ENCODE measurements around the gene RAMACL.
"Not testable (repeated sequence)": the region's sequence is repeated elsewhere in the genome, so short reads cannot be mapped to it uniquely, and the experiment has no call there.

RAMACL gene

DNA sequence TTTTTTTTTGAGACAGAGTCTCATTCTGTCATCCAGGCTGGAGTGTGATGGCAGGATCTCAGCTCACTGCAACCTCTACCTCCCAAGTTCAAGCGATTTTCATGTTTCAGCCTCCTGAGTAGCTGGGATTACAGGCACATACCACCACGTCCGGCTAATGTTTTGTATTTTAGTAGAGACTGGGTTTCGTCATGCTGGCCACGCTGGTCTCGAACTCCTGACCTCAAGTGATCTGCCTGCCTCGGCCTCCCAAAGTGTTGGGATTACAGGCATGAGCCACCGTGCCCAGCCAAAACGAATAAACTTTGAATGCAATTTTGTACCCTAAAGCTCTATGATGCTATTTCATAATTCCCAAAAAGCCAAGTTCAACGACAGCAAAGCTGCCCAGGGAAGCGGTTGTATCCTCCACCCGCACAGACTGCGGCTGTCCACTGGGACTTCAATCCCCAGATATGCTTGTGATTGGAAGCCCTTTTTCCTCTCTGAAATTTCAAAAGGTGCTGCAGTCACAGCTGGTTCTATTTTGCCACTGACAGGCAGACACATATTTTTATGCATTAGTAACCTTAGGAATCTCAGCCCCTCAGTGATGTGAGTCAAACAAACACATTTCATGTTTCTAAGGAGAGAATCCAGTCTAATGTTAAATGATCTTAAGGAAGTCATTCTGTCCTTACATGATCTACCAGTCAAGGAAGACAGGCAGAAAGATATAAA, 8.7 kb upstream of the RAMACL start:
- no peak for DNase-seq

DNA sequence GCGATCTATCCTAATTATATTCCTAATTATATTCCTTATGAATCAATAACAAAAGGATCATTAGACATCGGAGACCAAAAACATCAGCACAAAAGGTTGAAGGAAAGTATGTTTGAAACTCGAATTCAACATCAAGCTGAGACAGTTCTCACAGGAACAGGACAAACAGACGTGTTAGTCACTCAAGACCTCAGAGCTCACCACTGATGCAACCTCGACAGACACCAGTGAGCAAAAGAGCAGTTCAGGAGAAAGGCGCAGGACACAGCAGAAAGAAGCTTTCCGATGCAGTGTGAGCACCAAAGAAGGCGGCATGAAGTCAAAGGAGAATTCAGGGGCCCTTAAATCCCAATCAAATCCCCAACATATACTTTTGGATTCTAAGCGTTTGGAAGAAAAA, 6.3 kb upstream of the RAMACL start:
- DNase-seq = no peak

- no peak for DNase-seq
Observed at GRCh38 chr6:166591961-166592520, 5.6 kb upstream of the RAMACL start.

DNA sequence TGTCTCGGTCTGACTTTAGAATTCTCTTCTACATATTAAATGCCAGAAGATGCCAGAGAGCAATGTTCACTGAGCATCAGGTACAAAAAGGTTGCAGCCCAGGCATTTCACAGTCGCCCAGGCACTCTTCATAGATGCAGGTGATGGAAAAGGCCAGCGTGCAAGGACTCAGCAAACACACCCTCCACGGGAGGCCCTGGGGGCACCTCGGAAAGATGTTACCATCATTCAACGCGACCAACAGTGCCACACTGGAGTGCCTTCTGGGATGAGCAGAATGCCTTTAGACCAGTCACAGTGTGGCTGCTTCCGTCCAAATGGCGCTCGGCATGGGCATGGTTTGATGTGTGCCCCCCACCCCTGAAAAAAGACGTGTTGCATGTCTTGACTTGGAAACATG, 4.5 kb upstream of the RAMACL start:
- no peak for DNase-seq

DNA sequence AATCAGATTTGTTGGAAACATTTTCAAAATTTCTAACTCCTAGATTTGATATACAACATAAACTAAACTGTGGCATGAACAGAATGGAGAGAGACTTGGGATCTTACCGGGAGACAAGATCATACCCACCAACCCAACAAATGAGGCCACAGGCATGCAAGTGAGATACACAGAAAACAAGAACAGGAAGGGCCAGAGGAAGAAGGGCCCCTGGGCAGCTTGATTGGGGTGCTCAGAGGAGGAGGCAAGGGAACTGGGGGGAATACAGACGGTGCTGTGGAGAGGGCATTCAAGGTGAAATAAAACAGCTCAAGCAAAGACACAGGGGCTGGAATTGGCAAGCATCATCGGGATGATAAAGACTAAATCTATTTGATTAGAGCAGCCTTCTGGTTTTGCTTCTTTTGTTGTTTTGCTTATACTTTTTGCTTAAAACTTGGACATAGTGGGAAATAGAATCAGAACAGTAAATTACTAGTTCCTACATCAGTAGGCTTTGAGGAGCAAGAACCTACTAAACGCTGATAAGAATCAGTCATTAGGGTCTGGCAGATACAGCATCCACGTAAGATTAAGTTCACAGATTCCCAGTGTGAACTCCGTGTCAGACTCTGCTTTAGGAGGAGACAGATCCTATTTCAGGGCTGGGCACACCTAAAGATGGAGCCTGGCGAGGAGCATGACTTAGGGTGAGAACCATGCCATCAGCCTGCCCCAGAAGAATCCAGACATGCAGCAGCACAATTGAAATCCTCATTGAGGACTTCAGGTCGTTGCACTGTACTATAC, 3.5 kb upstream of the RAMACL start:
- DNase-seq = no peak

GRCh38 chr6:166589337-166589731, 2.9 kb upstream of the RAMACL start:
- no peak for DNase-seq

DNA sequence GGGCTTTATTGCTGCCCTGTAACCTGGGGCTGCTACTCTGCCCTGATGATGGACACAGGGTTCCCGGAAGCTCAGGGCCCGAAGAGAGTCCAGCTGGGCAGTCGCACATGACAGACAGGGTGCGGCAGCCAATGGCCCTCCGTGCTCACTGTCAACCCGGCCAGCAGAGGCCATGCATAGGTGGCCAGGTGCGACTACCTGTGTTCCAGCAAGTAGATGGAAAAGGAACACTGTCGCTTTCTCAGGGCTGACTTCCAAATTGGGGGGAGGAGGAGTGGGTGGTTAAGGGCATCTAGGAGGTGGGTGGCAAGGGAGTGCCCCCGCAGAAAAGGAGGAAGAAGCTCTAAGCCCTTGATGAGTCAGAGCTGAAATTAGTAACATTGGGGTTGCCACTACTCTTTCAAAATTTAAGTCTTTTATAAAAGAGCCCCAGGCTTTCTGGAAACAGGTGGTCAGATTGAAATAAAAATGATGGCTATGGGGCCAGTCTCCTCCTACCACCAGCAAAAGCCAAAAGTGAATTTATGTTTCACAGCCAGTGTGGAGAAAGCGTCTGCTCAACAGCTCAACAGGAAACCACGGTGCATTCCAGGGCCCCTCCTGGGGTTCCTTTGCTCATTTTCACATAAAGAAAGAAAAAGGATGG, 2.3 kb upstream of the RAMACL start:
- no peak for DNase-seq

DNA sequence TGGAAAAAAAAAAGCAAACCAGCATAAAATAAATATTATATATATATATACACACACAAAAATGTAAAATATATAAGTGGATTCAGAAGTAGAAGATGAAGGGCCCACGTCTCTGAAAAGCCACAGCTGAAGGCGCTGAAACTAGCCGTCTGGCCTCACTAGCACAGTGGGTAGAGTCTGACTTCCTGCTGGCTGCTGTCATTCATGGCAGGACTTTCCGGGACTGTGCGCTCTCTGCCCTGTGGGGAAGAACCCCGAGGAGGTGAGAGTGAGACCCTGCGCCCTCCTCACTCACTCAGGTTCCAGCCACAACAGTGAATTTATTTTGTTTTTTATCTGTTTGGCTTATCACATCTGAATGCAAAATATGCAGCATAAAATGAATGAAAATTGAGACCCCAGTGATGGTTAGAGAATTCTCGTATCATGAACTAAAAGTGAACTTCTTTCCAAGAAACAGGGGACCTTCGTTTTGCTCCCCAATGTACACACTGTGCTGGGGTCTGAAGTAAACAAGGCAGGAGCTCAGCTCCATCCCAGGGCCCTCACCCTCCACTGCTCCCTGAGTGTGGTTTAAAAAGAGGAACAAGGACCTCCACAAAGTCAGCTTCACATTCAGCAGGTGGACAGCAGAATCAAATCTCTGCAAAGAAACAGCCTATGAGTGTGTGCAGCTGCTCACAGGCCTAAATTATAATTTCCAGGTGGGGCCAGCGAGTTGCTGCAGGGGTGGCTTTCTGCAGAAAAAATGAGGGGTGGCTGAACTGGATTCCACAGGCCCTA, 1.3 kb upstream of the RAMACL start:
- DNase-seq = no peak

GRCh38 chr6:166584853-166585429, 1.5 kb downstream of the RAMACL start:
- no peak for DNase-seq

DNA sequence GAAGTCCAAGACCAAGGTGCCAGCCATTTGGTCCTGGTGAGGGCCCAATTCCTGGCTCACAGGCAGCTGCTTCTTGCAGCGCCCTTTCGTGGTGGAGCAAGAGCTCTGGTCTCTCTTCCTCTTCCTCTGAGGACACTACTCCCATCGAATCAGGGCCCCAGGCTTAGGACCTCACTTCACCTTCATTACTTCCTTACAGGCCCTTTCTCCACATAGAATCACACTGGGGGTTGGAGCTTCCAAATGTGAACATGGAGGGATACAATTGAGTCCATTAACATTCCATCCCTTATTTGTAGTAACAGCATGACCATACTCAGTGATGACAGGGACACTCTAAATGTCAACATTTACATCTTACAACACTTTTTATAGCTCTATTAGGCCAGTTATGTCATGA, 2.3 kb downstream of the RAMACL start:
- DNase-seq = no peak

DNA sequence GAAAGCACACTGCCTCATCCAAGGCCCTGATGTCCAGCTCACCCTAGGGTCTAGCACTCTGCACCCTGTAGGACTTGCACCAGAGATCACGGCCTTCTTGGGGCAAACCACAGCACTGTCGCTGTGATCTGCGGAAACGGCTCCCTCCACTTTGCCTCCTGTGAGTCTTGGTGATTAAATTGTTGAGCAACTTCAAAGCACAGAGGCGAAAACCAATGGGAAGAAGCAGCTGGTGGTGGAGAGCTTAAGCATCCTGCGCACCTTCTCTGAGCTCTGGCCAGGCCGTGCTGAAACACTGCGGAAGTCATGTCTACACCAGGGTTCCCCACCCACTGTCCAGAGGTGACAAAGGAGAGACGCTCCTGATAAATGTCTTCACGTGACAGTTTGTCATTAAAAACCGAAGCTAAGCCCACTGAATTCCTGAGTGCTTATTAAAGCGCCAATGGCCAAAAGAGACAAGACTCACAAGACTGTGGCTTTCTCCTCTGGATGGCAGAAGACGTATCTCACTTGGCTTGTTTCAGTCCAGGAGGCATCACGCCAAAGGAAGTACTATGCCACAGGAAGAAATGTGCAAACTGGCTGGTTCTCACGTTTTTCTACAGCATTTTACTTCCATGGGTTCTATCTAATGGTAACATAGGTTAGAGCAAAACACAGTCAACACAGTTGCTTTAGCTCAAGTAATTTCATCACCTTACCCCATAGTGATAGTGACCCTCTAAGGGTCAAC, 3.1 kb downstream of the RAMACL start:
- no peak for DNase-seq

GRCh38 chr6:166582258-166582657, 4.2 kb downstream of the RAMACL start:
- DNase-seq = no peak

DNA sequence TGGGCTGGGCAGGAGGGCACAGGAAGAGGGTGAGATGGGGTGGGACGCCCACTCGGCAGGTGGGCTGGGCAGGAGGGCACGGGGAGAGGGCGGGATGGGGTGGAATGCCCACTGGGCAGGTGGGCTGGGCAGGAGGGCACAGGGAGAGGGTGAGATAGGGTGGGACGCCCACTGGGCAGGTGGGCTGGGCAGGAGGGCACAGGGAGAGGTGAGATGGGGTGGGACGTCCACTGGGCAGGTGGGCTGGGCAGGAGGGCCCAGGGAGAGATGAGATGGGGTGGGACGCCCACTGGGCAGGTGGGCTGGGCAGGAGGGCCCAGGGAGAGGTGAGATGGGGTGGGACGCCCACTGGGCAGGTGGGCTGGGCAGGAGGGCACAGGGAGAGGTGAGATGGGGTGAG, 4.7 kb downstream of the RAMACL start:
- DNase-seq = not testable (repeated sequence)

DNA sequence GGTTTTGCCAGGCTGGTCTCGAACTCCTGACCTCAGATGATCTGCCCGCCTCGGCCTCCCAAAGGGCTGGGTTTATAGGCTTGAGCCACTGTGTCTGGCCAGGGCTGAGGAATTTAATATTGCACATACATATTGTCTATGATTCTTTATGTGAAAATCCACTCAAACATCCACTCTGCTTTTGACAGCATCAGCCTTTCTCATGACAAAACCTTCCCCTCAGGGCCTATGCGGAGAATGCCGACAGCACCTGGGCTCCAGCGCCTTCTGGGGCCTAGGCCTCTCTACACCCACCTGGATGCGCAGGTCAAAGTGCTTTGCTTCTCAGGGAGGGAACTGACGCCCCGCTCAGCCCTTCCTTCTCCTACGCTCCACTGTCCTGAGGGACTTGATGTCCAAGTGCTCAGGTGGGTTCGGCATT, 5.4 kb downstream of the RAMACL start:
- no peak for DNase-seq

DNA sequence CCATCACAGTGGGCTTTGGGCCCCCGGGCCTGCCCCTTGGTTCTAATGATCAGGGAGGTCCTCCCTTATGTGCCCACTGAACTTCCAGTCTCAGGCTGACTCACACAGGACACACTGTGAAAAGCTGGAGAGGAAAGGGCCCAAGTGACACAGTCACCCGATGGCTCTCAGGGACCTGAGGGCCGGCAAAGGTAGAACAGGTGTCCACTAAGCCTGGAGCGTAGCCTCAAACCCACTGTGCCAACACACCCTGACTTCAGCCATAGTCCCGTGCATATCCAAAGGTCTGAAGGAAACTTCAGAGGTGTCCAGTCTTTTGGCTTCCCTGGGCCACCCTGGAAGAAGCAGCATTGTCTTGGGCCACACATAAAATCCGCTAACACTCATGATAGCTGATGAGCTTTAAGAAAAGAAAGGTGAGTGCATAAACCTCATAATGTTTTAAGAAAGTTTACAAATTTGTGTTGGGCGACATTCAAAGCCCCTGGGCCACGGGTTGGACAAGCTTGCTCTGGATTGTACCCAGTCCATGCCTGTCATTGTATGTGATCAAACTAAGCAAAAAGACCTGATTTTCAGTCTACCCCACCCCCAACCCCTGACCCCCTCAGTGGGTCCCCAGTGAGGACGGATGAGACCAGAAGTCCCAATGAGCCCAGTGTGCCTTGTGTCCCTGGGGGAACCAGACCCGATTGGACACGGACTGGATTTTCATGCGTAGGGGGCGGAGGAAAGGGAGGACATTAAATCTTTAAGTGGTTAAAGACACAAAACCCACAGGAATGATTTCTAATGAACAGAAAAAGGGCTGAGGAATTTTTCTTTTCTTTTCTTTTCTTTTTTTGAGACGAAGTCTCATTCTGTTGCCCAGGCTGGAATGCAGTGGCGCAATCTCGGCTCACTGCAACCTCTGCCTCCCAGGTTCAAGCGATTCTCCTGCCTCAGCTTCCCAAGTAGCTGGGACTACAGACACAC, 6.1 kb downstream of the RAMACL start:
- no peak for DNase-seq

- no peak for DNase-seq
Observed at GRCh38 chr6:166579237-166579850, 7.1 kb downstream of the RAMACL start.

GRCh38 chr6:166578536-166579236, 7.8 kb downstream of the RAMACL start:
- no peak for DNase-seq

DNA sequence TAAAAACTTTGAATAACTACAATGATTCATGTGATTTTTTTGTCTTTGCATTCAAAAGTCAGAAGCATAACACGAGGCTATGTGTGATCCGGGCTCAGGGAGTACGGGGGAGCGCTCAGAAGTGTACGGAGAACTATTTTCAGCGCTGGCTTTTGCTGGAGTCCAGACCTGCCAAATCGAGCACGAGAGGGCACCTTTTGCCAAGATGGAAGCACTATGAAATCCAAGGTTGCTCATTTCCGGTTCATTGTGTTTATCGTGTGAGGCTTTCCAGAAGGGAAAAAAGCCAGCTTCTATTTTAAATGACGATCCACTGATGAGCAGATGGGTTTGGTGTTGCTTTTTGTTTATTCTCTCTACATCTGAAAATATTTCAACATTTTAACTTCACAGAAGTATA, 11.3 kb downstream of the RAMACL start:
- DNase-seq = no peak

DNA sequence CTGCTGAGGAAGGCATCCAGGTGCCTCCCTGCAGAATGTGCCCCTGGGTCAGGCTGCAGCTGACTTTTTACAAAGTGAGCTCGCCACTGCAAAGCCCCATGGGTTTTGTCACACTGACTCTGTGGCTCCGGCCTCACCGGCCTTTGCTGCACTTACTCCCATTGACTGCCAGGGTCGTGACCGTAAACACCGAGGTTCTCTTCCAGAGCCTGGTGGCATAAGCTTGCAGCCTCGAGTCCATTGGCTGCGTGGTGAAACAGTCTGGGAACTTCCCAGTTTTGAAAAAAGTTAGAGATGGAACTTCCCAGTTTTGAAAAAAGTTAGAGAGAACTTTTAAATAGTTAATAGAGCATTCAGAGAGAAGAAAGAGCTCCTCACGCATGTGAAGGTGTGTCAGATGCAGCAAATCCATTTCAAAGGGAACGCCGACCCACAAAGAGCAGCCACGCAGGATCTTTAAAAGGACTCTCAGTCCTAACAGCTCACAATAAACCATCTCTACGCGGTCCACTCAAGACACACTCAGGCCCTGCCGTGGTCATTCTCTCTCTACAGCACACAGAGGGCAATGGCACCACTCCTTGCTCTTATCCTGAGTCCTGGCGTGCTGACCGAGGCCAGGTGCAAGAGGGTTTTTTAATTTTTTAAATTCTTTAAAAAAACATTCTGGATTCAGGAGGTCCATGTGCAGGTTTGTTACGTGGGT, 12.8 kb downstream of the RAMACL start:
- DNase-seq = no peak
